ENCODE measurements around the gene GOSR2.

GOSR2 gene
- 31.9 reads per million, percentile 58 among the genes with 10 or more reads in this experiment for total RNA-seq

- peak; percentile 79 for DNase-seq
These were observed at the start of gene GOSR2 for GRCh38 chr17:46922804-46923635. Gene GOSR2 (plus strand): TSS chr17:46923160. CDS start chr17:46923193, 33 bp downstream.

GRCh38 chr17:46873941-46874645 is 48.9 kb upstream of the GOSR2 start:
- DNase-seq: no peak

GRCh38 chr17:46874906-46875305 is 48.1 kb upstream of the GOSR2 start:
- no peak for DNase-seq

GRCh38 chr17:46875849-46876352 is 47.1 kb upstream of the GOSR2 start:
- DNase-seq: no peak

GRCh38 chr17:46876353-46876887 is 46.5 kb upstream of the GOSR2 start:
- DNase-seq: no peak

- DNase-seq: no peak
These were observed 46.0 kb upstream of the GOSR2 start for GRCh38 chr17:46876926-46877325.

GRCh38 chr17:46877466-46877865 is 45.5 kb upstream of the GOSR2 start:
- DNase-seq: no peak

GRCh38 chr17:46878055-46878454 is 44.9 kb upstream of the GOSR2 start:
- no peak for DNase-seq

- DNase-seq: no peak
These were observed 43.9 kb upstream of the GOSR2 start for GRCh38 chr17:46879101-46879500.

GRCh38 chr17:46881015-46881414 is 41.9 kb upstream of the GOSR2 start:
- DNase-seq: no peak

GRCh38 chr17:46882666-46883065 is 40.3 kb upstream of the GOSR2 start:
- no peak for DNase-seq

- DNase-seq: no peak
These were observed 39.0 kb upstream of the GOSR2 start for GRCh38 chr17:46883871-46884520.

GRCh38 chr17:46884552-46884951 is 38.4 kb upstream of the GOSR2 start:
- DNase-seq: no peak

GRCh38 chr17:46885415-46886309 is 37.3 kb upstream of the GOSR2 start:
- no peak for DNase-seq

- DNase-seq: no peak
These were observed 36.7 kb upstream of the GOSR2 start for GRCh38 chr17:46886310-46886663.

GRCh38 chr17:46887717-46888116 is 35.2 kb upstream of the GOSR2 start:
- no peak for DNase-seq

- no peak for DNase-seq
These were observed 34.2 kb upstream of the GOSR2 start for GRCh38 chr17:46888727-46889126.

- no peak for DNase-seq
These were observed 33.4 kb upstream of the GOSR2 start for GRCh38 chr17:46889519-46889918.

- DNase-seq: no peak
These were observed 32.9 kb upstream of the GOSR2 start for GRCh38 chr17:46889992-46890564.

- no peak for DNase-seq
These were observed 32.3 kb upstream of the GOSR2 start for GRCh38 chr17:46890638-46891037.

- DNase-seq: no peak
These were observed 30.7 kb upstream of the GOSR2 start for GRCh38 chr17:46892192-46892703.
